Esophagus muscularis mucosa (tissue), 4 donors: ENCODE data around the gene NR1H2.

Source experiments
- CTCF ChIP-seq, 3 experiments: fragments of 200-600 bp in 2 of 3; fragments of 450-650 bp in 1 of 3; sonication (generic) in 2 of 3; IDR thresholded peaks; one replicate each; pipeline ENCODE4 v1.5.1; 2017 to 2019; ENCODE audit warnings: antibody characterized with exemption in 3 of 3, mild to moderate bottlenecking in 2 of 3, moderate library complexity in 1 of 3
- EP300 ChIP-seq: sonication (generic); formaldehyde crosslinking; IDR thresholded peaks from one replicate; pipeline ENCODE4 v1.6.1; 2017; ENCODE audit warnings: antibody characterized with exemption
- POLR2A ChIP-seq: fragments of 450-650 bp; IDR thresholded peaks from one replicate; pipeline ENCODE4 v1.6.1; 2017; ENCODE audit warnings: antibody characterized with exemption, moderate library complexity, mild to moderate bottlenecking, low read depth
- POLR2AphosphoS5 ChIP-seq, 2 donors: sonication (generic); formaldehyde crosslinking; IDR thresholded peaks; one replicate each; pipeline ENCODE4 v1.6.1; 2017; ENCODE audit warnings: antibody characterized with exemption in 2 of 2

GRCh38 chr19:50362030-50362412 lies 14.2 kb upstream of the NR1H2 start:
- TF ChIP-seq CTCF (IDR thresholded peaks at IDR 0.05), result no peak
- no peak for TF ChIP-seq POLR2A
- TF ChIP-seq POLR2AphosphoS5 (IDR thresholded peaks at IDR 0.05), result no peak
- TF ChIP-seq EP300, result no peak
